GM21529 (cell line): Measurements from ENCODE around the gene GJA3.

Source experiments
- ATAC-seq: cut with Tn5 transposase; IDR thresholded peaks from one replicate; pipeline ENCODE4 v1.9.1; 2021; ENCODE audit not compliant: unreplicated experiment

The GJA3 gene

GRCh38 chr13:20160306-20161274 lies at the start of gene GJA3:
TSS of gene GJA3 (minus strand) at chr13:20161052. CDS start at chr13:20143288, 17,764 bp downstream.
- ATAC-seq = peak; percentile 70

DNA sequence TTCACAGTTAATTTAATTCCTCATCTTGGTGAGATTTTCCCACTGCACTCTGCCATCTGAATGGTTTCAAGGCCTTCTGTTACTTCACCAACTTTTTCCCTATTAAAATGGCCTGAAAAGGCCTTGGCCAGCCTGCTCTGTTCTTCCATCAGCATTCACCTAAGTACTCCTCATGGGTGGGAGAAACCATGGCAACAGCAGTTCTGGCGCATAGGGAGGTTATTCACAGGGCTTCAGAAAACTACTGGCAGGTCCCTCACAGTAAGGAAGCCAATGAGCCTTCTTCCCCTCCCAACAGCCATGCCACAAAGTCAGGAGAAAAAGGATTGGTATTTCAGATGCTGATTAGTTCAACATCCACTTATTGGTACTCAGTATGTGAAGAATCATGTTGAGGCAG lies 49.1 kb upstream of the GJA3 start:
- ATAC-seq = no peak

- ATAC-seq = no peak
These were observed 45.9 kb upstream of the GJA3 start for GRCh38 chr13:20206698-20207235.

DNA sequence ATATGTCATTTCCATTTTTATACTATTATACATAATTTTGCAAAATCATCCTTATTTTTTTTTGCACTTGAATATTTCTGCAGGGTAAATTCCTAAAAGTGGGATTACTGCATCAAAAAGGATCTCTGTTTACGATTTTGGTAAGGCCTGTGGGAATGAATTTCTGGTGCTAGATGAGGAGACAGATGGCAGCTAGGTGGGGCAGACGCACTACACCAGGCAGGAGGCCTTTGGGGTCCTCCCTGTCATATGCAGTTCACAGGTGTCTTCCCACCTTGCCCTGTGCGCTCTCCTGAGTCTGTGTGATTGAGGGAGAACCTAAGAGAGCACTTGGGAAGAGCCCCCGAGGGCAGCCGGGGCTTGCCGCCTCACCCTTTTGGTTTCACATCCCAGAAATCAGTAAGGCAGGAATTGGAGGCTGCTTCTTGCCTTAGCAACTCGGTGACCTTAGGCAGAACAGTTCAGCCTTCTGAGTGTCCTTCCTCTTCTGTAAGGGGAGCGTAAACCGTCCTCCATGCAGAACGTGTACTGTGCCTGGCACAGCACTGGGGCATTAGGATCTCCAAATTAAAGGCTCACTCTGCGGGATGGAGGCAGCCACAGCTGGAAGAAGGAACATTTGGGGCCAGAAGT lies 45.3 kb upstream of the GJA3 start:
- ATAC-seq = no peak

DNA sequence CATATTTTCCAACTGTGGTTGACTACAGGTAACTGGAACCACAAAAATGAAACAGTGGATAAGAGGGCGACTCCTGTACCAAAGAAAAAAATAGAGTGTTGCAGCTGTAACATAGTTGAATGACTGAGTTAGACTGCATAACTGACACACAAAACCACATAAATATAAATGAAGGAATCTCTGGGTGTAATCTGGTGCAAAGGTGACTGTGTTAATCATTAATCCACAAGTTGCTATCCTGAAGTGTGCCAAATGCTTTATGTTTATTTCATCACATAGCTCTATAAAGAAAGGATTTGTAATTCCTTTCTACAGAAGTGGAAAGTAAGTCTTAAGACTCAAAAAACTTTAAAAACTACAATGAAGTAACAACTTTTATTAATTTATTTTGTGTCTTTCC lies 37.9 kb upstream of the GJA3 start:
- no peak for ATAC-seq

GRCh38 chr13:20197361-20197834 lies 36.5 kb upstream of the GJA3 start:
- no peak for ATAC-seq

- ATAC-seq = no peak
These were observed 34.9 kb upstream of the GJA3 start for GRCh38 chr13:20195801-20196200.

- ATAC-seq = no peak
These were observed 33.2 kb upstream of the GJA3 start for GRCh38 chr13:20193907-20194631.

- ATAC-seq = no peak
These were observed 32.5 kb upstream of the GJA3 start for GRCh38 chr13:20193162-20193906.

DNA sequence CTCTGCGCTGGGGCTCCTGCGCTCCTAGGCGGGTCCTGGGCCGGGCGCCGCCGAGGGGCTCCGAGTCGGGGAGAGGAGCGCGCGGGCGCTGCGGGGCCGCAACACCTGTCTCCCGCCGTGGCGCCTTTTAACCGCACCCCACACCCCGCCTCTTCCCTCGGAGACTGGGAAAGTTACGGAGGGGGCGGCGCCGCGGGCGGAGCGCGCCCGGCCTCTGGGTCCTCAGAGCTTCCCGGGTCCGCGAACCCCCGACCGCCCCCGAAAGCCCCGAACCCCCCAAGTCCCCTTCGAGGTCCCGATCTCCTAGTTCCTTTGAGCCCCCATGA lies 31.9 kb upstream of the GJA3 start, which contains the start of gene GJB2:
Gene GJB2 (minus strand): TSS at position 103 of the 326 bp plus-strand sequence. CDS start 3,357 bp downstream, outside the sequence.
- no peak for ATAC-seq

GRCh38 chr13:20192158-20192835 lies 31.4 kb upstream of the GJA3 start:
- ATAC-seq = no peak

DNA sequence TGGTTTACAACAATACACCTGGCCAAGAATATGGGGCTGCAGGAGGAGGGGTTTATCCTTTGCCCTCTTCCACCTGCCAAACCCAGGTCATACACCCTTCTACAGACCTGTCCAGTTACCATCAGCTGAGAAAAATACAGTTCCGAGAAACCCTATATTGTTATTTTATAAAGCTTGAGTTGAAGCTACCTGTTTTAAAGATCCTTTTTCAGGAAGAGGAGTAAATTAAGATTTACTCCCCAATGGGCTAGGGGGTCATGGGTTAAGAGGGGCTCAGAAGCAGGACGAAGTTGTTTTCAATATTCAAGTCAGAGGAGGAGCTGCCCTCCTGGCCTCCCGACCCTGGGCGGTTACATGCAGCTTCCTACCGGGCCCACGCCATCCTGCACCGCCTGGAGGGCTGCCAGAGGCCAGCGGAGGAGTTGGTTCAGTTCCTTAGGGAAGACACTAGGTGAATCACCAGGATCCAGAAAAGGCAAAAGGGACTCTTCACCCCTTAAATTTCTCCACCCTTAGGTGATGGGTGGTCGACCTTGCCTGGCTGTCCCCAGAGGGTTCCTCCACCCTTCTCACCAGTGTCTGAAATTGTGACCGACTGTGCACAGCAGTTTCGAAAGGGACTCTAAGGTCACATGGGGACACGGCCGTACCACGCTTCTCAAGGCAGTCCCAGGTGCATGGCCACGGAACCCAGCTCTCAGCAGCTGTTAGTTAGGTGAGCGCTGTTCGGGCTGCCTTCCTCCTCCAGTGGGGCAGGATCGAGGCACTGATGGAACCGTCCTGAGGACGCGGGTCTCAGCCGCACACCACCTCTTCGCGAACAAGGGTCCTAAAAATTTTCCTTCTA lies 30.7 kb upstream of the GJA3 start:
- ATAC-seq = no peak

- ATAC-seq = no peak
These were observed 29.8 kb upstream of the GJA3 start for GRCh38 chr13:20190481-20191310.

- no peak for ATAC-seq
These were observed 29.2 kb upstream of the GJA3 start for GRCh38 chr13:20190076-20190475.

DNA sequence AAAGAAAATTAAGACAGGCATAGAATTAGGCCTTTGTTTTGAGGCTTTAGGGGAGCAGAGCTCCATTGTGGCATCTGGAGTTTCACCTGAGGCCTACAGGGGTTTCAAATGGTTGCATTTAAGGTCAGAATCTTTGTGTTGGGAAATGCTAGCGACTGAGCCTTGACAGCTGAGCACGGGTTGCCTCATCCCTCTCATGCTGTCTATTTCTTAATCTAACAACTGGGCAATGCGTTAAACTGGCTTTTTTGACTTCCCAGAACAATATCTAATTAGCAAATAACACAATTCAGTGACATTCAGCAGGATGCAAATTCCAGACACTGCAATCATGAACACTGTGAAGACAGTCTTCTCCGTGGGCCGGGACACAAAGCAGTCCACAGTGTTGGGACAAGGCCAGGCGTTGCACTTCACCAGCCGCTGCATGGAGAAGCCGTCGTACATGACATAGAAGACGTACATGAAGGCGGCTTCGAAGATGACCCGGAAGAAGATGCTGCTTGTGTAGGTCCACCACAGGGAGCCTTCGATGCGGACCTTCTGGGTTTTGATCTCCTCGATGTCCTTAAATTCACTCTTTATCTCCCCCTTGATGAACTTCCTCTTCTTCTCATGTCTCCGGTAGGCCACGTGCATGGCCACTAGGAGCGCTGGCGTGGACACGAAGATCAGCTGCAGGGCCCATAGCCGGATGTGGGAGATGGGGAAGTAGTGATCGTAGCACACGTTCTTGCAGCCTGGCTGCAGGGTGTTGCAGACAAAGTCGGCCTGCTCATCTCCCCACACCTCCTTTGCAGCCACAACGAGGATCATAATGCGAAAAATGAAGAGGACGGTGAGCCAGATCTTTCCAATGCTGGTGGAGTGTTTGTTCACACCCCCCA lies 28.1 kb upstream of the GJA3 start:
- ATAC-seq = no peak

GRCh38 chr13:20186771-20187170 lies 25.9 kb upstream of the GJA3 start:
- ATAC-seq = no peak
